ENCODE data around the gene MR1. TPM values are rescaled to one million over a fixed set of nuclear protein-coding genes. Genes with fewer than 3 reads are reported as not detected.

The MR1 gene
- total RNA-seq, 2 donors from 2014 or later, result 9.9 to 10.0 TPM

GRCh38 chr1:181105134-181106021, 71.6 kb downstream of the MR1 start:
- Histone ChIP-seq H3K36me3 (no peaks in the 10 kb centered on the region), H3K4me1 (peaks cover 0 to 50% of the 10 kb centered on the region in 2 donors), H3K27me3 (no peaks in the 10 kb centered on the region), H3K27ac (peak overlapping the region; percentile 81 to 92), H3K9me3 (no peaks in the 10 kb centered on the region), H3K4me3 (peak overlapping the region; percentile 68 to 72)
- DNase-seq (ENCODE audit: low spot score), result peak; percentile 94
- TF ChIP-seq CTCF (IDR thresholded peaks at IDR 0.05), result no peak

- peaks cover 0 to 44% of the 10 kb centered on the region in 2 donors for H3K4me1 ChIP-seq
- H3K4me3 ChIP-seq, result peak overlapping the region in 1 of 2 donors; percentile 72
- peak overlapping the region; percentile 63 to 70 for H3K27ac ChIP-seq
- no peaks in the 10 kb centered on the region for H3K36me3 ChIP-seq
- no peaks in the 10 kb centered on the region for H3K27me3 ChIP-seq
- H3K9me3 ChIP-seq, result no peaks in the 10 kb centered on the region
- TF ChIP-seq CTCF (IDR thresholded peaks at IDR 0.05), result no peak
- DNase-seq (ENCODE audit: low spot score), result no peak
Observed at GRCh38 chr1:181106022-181106312, 72.2 kb downstream of the MR1 start.

GRCh38 chr1:181106479-181106878, 72.7 kb downstream of the MR1 start:
- no peak overlapping the region for H3K27ac ChIP-seq
- TF ChIP-seq CTCF (IDR thresholded peaks at IDR 0.05), result no peak
- H3K4me1 ChIP-seq, result peaks cover 0 to 41% of the 10 kb centered on the region in 2 donors

GRCh38 chr1:181107711-181108110, 73.9 kb downstream of the MR1 start:
- Histone ChIP-seq H3K9me3 (no peaks in the 10 kb centered on the region), H3K4me1 (peaks cover 0 to 48% of the 10 kb centered on the region in 2 donors), H3K27me3 (no peaks in the 10 kb centered on the region), H3K4me3 (no peak overlapping the region), H3K27ac (no peak overlapping the region), H3K36me3 (no peaks in the 10 kb centered on the region)
- DNase-seq (ENCODE audit: low spot score), result no peak
- no peak for TF ChIP-seq CTCF (IDR thresholded peaks at IDR 0.05)

More at GRCh38 chr1:181106479-181106878, 72.7 kb downstream of the MR1 start:
- Histone ChIP-seq H3K4me3 (no peak overlapping the region), H3K27me3 (no peaks in the 10 kb centered on the region), H3K36me3 (no peaks in the 10 kb centered on the region), H3K9me3 (no peaks in the 10 kb centered on the region)
- DNase-seq (ENCODE audit: low spot score), result no peak

- Histone ChIP-seq H3K27ac (no peak overlapping the region), H3K4me3 (no peak overlapping the region), H3K4me1 (peaks cover 0 to 55% of the 10 kb centered on the region in 2 donors), H3K9me3 (no peaks in the 10 kb centered on the region), H3K27me3 (no peaks in the 10 kb centered on the region), H3K36me3 (no peaks in the 10 kb centered on the region)
- no peak for DNase-seq (ENCODE audit: low spot score)
- no peak for TF ChIP-seq CTCF (IDR thresholded peaks at IDR 0.05)
Observed at GRCh38 chr1:181108304-181108867, 74.6 kb downstream of the MR1 start.

Data from right atrium auricular region (tissue), 2 donors.